Retina (tissue), 1 donor: ENCODE measurements around the gene GYS2.
"Not testable (repeated sequence)": the region's sequence is repeated elsewhere in the genome, so short reads cannot be mapped to it uniquely, and the experiment has no call there.

ENCODE experiments used
- DNase-seq: peaks from one replicate; pipeline ENCODE4 v3.0.0-alpha.2; 2016

GYS2 gene

DNA sequence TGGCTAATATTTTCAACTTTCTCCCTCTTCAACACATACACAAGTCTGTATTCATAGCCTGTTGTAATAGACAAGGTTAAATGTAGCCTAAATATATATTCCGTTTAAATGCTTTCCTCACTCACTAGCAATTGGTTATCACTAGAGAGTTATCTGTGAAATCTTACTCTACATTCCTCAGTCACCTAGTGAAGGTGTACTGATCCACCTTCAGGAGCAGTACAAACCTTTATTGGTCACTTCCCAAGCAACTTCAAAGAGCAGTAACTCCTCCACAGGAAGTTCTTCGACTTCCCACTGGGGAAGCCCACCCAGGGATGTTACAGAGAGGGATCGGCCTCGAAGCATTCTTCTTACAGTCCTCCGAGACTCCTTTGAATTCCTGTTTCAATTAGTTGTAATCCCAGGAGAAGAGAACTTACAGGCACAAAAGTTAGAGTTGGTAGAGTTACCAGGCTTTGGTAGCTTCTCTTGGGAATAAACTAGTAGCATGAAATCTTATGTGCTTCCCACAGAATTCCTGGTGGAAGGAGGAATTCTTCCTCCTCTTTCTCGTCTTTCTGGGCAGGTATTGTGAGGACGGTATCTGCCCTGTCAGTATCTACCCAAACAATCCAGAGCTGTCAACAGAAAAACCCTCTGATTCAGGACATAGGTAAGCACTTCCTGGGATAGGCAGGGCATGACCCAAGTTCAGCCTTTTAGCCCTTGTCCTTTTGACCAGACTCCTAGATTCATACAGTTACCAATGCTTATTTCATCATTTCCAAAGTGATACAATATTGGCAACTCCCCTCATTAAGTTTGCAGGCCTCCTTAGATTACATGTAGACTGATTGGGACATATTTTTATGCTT, at the start of gene GYS2:
Gene GYS2 (minus strand): TSS at position 603 of the 857 bp plus-strand sequence. CDS start 255 bp downstream, at position 348.
- no peak for DNase-seq

DNA sequence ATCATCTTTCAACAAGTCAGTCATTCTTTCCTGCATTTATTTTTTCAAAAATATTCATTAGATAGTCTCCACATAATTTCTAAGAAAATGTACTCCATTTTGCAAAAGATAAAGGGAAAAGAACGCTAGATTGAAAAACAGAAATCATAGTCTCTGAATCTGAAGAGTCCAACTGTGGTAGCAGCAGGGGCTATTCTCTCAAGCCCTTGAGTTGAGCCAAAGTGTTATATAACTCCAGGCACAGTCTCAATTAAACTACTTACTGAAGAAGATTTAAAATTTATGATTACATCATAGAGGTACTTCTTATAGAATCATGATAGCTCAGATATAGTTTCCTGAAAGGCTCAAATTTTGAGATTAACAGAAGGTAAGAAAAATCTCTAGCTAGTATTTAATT, 47.2 kb upstream of the GYS2 start:
- DNase-seq, result no peak

DNA sequence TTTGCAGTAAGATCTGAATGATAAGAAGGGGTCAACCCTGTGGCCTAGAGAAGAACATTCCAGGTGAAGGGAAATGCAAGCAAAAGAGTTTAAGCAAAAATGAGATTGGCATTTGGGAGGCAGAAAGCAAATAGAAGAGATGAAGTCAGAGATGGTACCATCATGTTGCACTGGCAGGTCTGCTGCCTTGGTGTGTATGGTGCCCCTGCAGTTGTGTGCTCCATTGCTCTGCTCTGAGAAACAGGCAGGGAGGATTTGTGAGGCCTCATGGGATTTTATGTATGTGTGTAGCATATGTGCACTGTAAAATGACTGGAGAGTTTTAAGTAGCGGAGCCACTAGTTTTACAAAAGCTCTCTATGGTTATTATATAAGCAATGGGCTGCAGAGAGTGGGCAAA, 46.4 kb upstream of the GYS2 start:
- DNase-seq, result no peak

DNA sequence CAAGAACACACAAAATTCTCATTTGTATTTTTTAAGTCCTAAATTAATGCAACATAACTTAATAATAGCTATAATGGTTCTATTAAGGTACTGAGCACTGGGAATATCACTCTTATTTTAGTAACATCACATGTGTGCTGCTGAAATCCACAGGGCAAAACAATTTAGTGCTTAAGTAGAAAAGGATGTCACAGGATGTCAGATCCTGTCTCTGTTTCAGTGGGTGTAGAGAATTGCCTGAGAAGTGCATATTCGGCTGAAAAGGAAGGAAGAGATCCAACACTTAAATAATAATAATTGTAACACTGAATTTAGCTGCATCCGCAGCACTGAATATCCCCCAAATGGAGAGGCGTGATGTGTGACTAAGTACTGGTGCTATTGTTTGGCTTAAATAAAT, 44.4 kb upstream of the GYS2 start:
- DNase-seq, result no peak

DNA sequence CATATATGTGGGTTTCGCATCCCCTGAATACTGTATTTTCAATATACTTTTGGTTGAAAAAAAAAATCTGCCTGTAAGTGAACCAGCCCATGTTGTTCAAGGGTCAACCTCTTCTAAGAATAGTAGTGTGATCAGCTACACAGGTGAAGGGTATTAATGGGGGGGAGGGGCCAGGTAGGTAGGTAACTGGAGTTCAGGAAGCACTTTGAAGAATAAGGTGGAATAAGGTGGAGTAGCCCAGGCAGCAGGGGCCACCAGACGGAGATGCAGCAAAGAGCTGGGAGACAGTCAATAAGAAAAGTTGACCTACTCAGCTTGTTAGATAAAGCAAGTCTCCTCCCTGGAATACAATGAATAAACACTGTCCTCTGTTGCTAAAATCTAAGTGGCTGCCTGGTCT, 43.7 kb upstream of the GYS2 start:
- DNase-seq, result no peak

GRCh38 chr12:21647179-21647578, 42.5 kb upstream of the GYS2 start:
- no peak for DNase-seq

- not testable (repeated sequence) for DNase-seq
Observed at GRCh38 chr12:21645041-21645500, 40.4 kb upstream of the GYS2 start.

- DNase-seq, result no peak
Observed at GRCh38 chr12:21644516-21644915, 39.9 kb upstream of the GYS2 start.

DNA sequence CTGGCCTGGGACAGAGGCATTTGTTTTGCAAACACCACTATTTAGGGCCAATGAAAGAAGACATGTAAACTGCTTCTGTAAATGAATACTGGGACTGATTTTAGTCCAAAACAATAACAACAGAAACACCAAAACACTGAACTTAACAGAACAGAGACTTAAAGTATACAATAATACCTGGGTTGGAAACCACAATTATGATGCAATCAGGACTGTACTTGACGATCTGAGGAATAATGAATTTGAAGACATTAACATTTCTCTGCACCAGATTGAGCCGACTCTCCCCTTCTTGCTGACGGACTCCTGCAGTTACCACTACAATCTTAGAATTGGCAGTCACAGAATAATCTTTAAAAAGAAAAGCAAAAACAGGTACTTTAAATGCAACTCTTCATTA, 39.1 kb upstream of the GYS2 start:
- no peak for DNase-seq

- no peak for DNase-seq
Observed at GRCh38 chr12:21642707-21643389, 38.2 kb upstream of the GYS2 start.

DNA sequence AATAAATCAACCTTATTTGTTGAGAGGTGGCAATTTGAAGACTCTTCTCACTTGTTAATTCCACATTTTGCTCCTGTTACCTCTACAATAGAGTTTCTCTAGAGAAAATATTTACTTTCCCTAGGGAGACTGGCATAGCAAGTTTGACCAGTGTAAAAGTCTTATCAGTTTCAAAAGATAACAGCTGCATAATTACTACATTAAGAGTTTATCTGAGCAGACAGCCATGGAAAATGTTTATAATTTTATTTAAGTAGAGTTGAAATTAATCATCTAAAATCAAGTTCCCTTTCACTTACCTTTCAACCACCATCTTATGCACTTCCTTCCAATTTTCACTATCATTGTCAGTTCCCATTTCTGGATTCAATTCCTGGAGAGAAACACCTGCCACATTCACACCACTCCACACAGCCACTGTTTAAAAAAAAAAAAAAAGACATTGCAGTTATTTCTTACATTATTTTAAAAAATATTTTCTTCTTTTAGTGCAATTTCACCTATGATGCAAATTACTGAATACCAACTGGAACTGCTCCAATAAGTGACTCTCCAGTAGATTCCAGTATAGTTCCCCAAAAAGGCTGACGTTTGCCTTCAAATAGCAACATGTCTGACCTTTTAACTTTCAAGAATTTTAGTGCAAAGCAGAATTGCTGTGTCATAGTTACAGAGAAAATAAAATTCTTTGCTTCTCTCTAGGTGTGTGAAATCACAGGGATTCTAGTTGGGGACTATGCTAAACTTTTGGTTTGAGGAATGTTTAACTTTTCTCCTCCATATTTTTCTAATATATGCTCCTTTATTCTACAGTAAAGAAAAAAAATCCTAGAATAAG, 33.6 kb upstream of the GYS2 start:
- no peak for DNase-seq

DNA sequence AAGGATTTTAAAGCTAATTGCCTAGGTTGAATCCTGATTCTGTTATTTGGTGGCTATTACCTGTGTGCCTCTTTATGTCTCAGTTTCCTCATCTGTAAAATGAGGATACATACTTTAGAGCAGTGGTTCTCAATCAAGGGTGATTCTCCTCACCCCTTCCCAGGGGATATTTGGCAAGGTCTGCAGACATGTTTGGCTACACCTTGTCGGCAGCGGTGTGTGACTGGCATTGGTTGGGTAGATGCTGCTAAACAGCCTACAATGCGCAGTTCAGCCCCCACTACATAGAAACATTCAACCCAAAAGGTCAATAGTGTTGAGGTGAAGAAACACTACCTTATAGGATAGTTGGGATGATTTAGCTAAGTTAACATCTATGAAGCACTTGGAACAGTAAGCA, 29.6 kb upstream of the GYS2 start:
- DNase-seq, result no peak

DNA sequence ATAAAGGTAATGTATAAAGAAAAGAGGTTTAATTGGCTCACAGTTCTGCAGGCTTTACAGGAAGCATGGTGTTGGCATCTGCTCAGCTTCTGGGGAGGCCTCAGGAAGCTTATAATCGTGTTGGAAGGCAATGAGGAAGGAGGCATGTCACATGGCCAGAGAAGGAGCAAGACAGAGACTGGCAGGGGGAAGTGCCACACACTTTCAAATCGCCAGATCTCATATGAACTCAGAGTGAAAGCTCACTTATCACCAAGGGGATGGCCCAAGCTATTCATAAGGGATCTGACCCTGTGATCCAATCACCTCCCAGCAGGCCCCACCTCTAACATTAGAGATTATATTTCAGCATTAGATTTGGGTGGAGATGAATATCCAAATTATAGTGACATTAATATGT, 26.7 kb upstream of the GYS2 start:
- no peak for DNase-seq

DNA sequence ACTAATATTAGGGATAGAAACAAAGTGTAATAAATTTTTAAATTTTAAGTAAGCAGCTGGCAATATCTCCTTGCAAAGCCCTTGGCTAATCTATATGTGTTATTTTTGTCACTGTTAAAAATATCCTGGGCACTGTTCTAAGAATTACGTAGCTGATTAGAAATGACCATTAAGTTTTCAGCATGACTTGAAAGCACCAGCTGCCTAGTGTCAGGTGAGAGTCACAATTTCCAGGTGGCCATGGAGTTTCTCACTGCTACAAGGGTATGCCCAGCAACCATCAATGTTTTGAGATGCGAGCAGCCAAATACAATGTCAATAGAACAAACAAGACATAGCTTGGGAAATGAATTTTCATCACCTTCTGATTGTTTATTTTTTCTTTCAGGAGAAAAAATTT, 23.3 kb upstream of the GYS2 start:
- no peak for DNase-seq

GRCh38 chr12:21618566-21618965, 13.9 kb upstream of the GYS2 start:
- no peak for DNase-seq

DNA sequence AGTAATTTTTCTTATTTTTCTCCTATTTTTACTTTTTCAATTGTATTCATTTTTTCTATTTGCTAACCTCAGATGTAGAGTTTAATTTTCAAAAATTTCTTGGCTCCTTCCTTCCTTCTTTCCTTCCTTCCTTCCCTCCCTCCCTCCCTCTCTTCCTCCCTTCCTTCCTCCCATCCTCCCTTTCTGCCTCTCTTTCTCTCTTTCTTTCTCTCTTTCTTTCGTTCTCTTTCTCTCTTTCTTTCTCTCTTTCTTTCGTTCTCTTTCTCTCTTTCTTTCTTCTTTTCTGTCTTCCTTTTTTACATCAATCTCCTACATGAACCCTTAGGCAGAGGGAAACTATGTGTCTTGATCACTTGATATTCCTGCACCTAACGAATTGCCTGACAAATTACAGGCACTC, 12.4 kb upstream of the GYS2 start:
- no peak for DNase-seq

DNA sequence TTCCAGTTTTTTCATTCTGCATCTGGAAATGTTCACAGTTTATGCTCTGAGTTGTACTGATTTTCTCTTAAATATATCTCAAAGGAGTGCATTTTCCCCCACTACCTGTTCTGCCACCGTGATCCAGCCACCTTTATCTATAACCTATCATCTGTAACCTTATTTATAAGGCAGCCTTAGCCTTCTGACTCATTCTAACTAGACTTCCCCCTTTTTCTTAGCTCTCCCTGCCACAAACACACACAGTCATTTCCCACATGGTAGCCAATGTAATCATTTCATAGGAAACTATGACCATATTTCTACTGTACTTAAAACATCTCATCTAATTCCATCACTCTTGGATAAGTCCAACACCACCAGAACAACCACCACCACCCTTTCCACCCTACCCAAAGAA, 10.8 kb upstream of the GYS2 start:
- DNase-seq, result no peak

DNA sequence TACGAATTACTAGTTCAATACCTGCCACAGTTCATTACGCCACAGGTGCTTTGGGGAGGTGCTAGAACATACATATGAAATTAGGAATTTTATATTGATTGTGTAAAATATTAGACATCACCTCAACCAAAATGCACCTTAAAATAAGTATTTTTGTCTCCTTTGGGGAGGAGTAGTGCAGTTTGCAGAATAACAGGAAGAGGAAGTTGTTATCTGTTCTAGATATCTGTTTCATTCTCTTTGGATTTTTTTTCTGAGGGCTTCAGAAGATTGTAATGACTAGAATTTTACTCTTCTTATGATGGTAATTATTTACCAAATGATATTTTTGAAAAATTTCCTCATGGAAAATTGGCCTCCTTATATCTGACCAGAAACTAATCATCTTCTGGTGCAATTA, 9.9 kb upstream of the GYS2 start:
- DNase-seq, result no peak

GRCh38 chr12:21613931-21614330, 9.3 kb upstream of the GYS2 start:
- DNase-seq, result no peak

- DNase-seq, result no peak
Observed at GRCh38 chr12:21608196-21608595, 3.5 kb upstream of the GYS2 start.

DNA sequence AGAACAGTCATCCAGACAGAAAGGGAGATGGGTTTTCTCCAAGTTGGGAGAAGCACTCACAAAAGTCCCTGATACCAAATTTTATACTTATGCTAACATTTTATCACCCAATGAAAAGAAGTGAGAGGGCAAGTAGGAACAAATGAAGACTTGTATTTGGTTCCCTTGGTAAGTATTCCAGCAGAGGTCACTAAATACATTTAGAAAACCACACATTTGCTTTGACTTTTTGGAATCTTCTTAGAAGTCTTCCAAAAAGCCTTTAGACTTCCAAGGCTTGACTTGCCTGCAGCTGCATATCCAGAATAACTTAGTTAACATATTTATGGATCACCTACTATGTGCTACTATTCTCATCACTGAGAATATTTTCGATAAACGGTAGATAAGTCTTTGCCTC, 3.1 kb upstream of the GYS2 start:
- no peak for DNase-seq

GRCh38 chr12:21606175-21606574, 1.5 kb upstream of the GYS2 start:
- no peak for DNase-seq

DNA sequence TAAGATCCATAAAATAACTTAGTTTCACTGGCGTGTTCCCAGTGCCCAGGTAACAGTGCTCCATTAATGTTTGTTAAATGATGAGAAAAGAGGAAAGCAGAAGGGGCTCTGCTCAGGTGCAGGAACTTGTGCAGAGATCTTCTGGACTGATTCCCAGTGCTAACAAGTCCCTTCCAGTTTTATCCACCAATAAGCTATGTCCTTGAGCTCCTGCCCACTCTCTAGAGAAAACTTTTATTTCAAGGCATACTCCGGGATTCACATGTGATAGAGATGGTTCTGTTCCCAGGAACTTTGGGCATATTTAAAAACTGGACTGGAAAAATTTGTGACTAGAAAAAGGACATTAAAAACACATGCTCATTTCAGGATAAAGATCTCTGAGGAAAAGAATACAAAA, 1.9 kb downstream of the GYS2 start:
- no peak for DNase-seq

DNA sequence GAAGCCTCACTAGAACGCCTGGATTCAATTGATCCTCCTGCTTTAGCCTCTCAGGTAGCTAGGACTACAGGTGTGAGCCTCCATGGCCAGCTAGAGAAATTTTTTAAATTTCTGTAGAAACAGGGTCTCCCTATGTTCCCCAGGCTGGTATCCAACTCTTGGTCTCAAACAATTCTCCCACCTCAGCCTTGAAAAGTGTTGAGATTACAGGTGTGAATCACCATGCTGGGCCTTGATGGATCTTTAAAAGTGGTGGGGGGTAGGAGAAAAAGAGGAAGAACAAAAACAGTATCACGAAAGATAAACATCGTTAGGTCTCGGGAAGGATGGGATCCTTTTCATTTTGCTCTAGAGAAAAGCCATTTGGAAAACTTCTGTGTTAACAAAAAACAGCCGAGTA, 4.5 kb downstream of the GYS2 start:
- DNase-seq, result no peak
